Stimulated activated CD4-positive, alpha-beta T cell treated with anti-CD3 and anti-CD28 coated beads, Interleukin-1b, Interleukin-23, amount 100 ng/mL, for 24 hours (primary cell): Measurements from ENCODE around the gene PLAAT3.
A peak's percentile ranks its signal among the peaks of the same experiment; 100 is the strongest.
"Not testable (repeated sequence)": the region's sequence is repeated elsewhere in the genome, so short reads cannot be mapped to it uniquely, and the experiment has no call there.

Experiments
- DNase-seq, 4 experiments: peaks; one replicate each; pipeline ENCODE4 v3.0.0-alpha.2; 2020; ENCODE audit warnings: low read depth in 4 of 4, low spot score in 1 of 4

PLAAT3 gene

GRCh38 chr11:63614136-63614671 is at the start of gene PLAAT3:
TSS of gene PLAAT3 (minus strand) at chr11:63614433. CDS start at chr11:63614014, 419 bp downstream.
- DNase-seq = peak in 1 of 4 experiments; percentile 18

GRCh38 chr11:63663809-63664208 is 49.6 kb upstream of the PLAAT3 start:
- DNase-seq = no peak

GRCh38 chr11:63660972-63661371 is 46.7 kb upstream of the PLAAT3 start:
- no peak for DNase-seq

- DNase-seq = no peak
Measured at GRCh38 chr11:63652671-63653070, 38.4 kb upstream of the PLAAT3 start.

- DNase-seq = no peak
Measured at GRCh38 chr11:63643205-63643604, 29.0 kb upstream of the PLAAT3 start.

GRCh38 chr11:63641727-63642126 is 27.5 kb upstream of the PLAAT3 start:
- no peak for DNase-seq

GRCh38 chr11:63639199-63639832 is 25.1 kb upstream of the PLAAT3 start:
- DNase-seq = no peak

GRCh38 chr11:63638436-63638835 is 24.2 kb upstream of the PLAAT3 start:
- DNase-seq = not testable (repeated sequence)

GRCh38 chr11:63635762-63636465 is 21.7 kb upstream of the PLAAT3 start:
- DNase-seq = peak; percentile 33 to 47 (median 35)

GRCh38 chr11:63629426-63629825 is 15.2 kb upstream of the PLAAT3 start:
- DNase-seq = no peak

- DNase-seq = no peak
Measured at GRCh38 chr11:63623513-63624140, 9.4 kb upstream of the PLAAT3 start.

- no peak for DNase-seq
Measured at GRCh38 chr11:63622323-63622722, 8.1 kb upstream of the PLAAT3 start.

GRCh38 chr11:63621071-63621470 is 6.8 kb upstream of the PLAAT3 start:
- no peak for DNase-seq

- no peak for DNase-seq
Measured at GRCh38 chr11:63619967-63620366, 5.7 kb upstream of the PLAAT3 start.

GRCh38 chr11:63617686-63618085 is 3.5 kb upstream of the PLAAT3 start:
- DNase-seq = not testable (repeated sequence)

- no peak for DNase-seq
Measured at GRCh38 chr11:63616953-63617352, 2.7 kb upstream of the PLAAT3 start.

GRCh38 chr11:63613517-63614135 is 607 bp downstream of the PLAAT3 start:
- DNase-seq = no peak

- DNase-seq = no peak
Measured at GRCh38 chr11:63612181-63612580, 2.1 kb downstream of the PLAAT3 start.

- no peak for DNase-seq
Measured at GRCh38 chr11:63611395-63611747, 2.9 kb downstream of the PLAAT3 start.

- no peak for DNase-seq
Measured at GRCh38 chr11:63610604-63611394, 3.4 kb downstream of the PLAAT3 start.
